ENCODE results near the gene EXOSC5. TPM values are rescaled to one million over a fixed set of nuclear protein-coding genes. Genes with fewer than 3 reads are reported as not detected.

Gene EXOSC5
- total and polyA plus RNA-seq, 3 experiments from 2014 or later: 48.5 to 52.3 (median 49.5) TPM

- H3K9me3 ChIP-seq (ENCODE audit: low read length): no peaks in the 10 kb centered on the region
- H3K9me3 Mint-ChIP-seq: no peaks in the 10 kb centered on the region
- no peaks in the 10 kb centered on the region for H3K36me3 ChIP-seq (ENCODE audit: insufficient read depth, low read length)
- H3K27me3 Mint-ChIP-seq: no peaks in the 10 kb centered on the region
- no peak overlapping the region for H3K4me3 Mint-ChIP-seq
- DNase-seq: no peak
- ChIA-PET CTCF (interaction anchor here (1.2 kb wide), 2 partner anchors 12 to 17 kb away, joined by 3 to 4 read pairs; partner anchors contain the start of gene TGFB1), POLR2A (no interaction called here)
- no peak overlapping the region for H3K27ac ChIP-seq (ENCODE audit: low read depth, low read length)
- no peak overlapping the region for H3K4me3 ChIP-seq (ENCODE audit: low read length)
- peaks cover 5 to 10% (median 5%) of the 10 kb centered on the region in 3 donors for H3K4me1 Mint-ChIP-seq
- peaks cover 2% of the 10 kb centered on the region for H3K4me1 ChIP-seq (ENCODE audit: insufficient read depth, low read length)
- no peaks in the 10 kb centered on the region for H3K27me3 ChIP-seq (ENCODE audit: insufficient read depth, low read length, poor library complexity, severe bottlenecking)
- H3K27ac Mint-ChIP-seq: no peak overlapping the region
- H3K36me3 Mint-ChIP-seq: peaks cover 0 to 2% (median 0%) of the 10 kb centered on the region in 3 donors
These were observed 27.4 kb downstream of the EXOSC5 start for GRCh38 chr19:41369769-41370168.

- DNase-seq: no peak
- ChIA-PET POLR2A (no interaction called here), CTCF (no interaction called here)
These were observed 29.3 kb downstream of the EXOSC5 start for GRCh38 chr19:41367848-41368301.

GRCh38 chr19:41366089-41366488 is 31.1 kb downstream of the EXOSC5 start:
- Histone ChIP-seq H3K4me3 (ENCODE audit: low read length) (no peak overlapping the region), H3K27me3 (ENCODE audit: insufficient read depth, low read length, poor library complexity, severe bottlenecking) (no peaks in the 10 kb centered on the region), H3K9me3 (ENCODE audit: low read length) (no peaks in the 10 kb centered on the region), H3K36me3 (ENCODE audit: insufficient read depth, low read length) (no peaks in the 10 kb centered on the region), H3K27ac (ENCODE audit: low read depth, low read length) (peak overlapping the region; percentile 45), H3K4me1 (ENCODE audit: insufficient read depth, low read length) (peaks cover 21% of the 10 kb centered on the region)
- POLR2A ChIA-PET: interaction anchor here (0.6 kb wide), 1 partner anchor 577 kb away, joined by 3 read pairs; no protein-coding TSS in a partner anchor
- no peaks in the 10 kb centered on the region for H3K9me3 Mint-ChIP-seq
- H3K36me3 Mint-ChIP-seq: peaks cover 0 to 12% (median 1%) of the 10 kb centered on the region in 3 donors
- peak overlapping the region in 5 of 8 donors; percentile 5 to 70 (median 34) for H3K27ac Mint-ChIP-seq
- CTCF ChIA-PET: interaction anchor here (0.7 to 4.4 kb wide), 7 partner anchors 12 to 203 kb away, joined by 3 to 63 read pairs (median 5); partner anchors contain the start of gene TGFB1
- peaks cover 23 to 36% (median 26%) of the 10 kb centered on the region in 3 donors for H3K4me1 Mint-ChIP-seq
- H3K4me3 Mint-ChIP-seq: peak overlapping the region in 3 of 7 donors; percentile 25 to 63 (median 36)
- H3K27me3 Mint-ChIP-seq: no peaks in the 10 kb centered on the region
- DNase-seq: no peak

More at GRCh38 chr19:41367848-41368301, 29.3 kb downstream of the EXOSC5 start:
- no peak overlapping the region for H3K4me3 ChIP-seq (ENCODE audit: low read length)
- Mint-ChIP-seq H3K4me1 (peaks cover 19 to 29% (median 19%) of the 10 kb centered on the region in 3 donors), H3K9me3 (no peaks in the 10 kb centered on the region), H3K36me3 (peaks cover 0 to 8% (median 1%) of the 10 kb centered on the region in 3 donors), H3K4me3 (no peak overlapping the region), H3K27ac (peak overlapping the region in 1 of 8 donors; percentile 11), H3K27me3 (no peaks in the 10 kb centered on the region)
- H3K27ac ChIP-seq (ENCODE audit: low read depth, low read length): peak overlapping the region; percentile 79
- H3K4me1 ChIP-seq (ENCODE audit: insufficient read depth, low read length): peaks cover 15% of the 10 kb centered on the region
- H3K9me3 ChIP-seq (ENCODE audit: low read length): no peaks in the 10 kb centered on the region
- H3K27me3 ChIP-seq (ENCODE audit: insufficient read depth, low read length, poor library complexity, severe bottlenecking): no peaks in the 10 kb centered on the region
- no peaks in the 10 kb centered on the region for H3K36me3 ChIP-seq (ENCODE audit: insufficient read depth, low read length)

- Mint-ChIP-seq H3K27me3 (no peaks in the 10 kb centered on the region), H3K4me3 (peak overlapping the region; percentile 87 to 98 (median 97)), H3K27ac (peak overlapping the region; percentile 99 to 100 (median 100)), H3K36me3 (peaks cover 0 to 12% (median 1%) of the 10 kb centered on the region in 3 donors), H3K4me1 (peaks cover 23 to 39% (median 26%) of the 10 kb centered on the region in 3 donors), H3K9me3 (no peaks in the 10 kb centered on the region)
- no peaks in the 10 kb centered on the region for H3K27me3 ChIP-seq (ENCODE audit: insufficient read depth, low read length, poor library complexity, severe bottlenecking)
- ChIA-PET CTCF (interaction anchor here (0.7 to 4.4 kb wide), 13 partner anchors 11 to 204 kb away, joined by 3 to 63 read pairs (median 4); partner anchors contain the start of gene TGFB1), POLR2A (interaction anchor here (0.5 to 5.1 kb wide), 10 partner anchors 13 to 614 kb away, joined by 3 to 111 read pairs (median 5); partner anchors contain the start of genes CCDC97, HNRNPUL1, SNRPA and TGFB1)
- H3K9me3 ChIP-seq (ENCODE audit: low read length): no peaks in the 10 kb centered on the region
- H3K4me1 ChIP-seq (ENCODE audit: insufficient read depth, low read length): peaks cover 22% of the 10 kb centered on the region
- no peaks in the 10 kb centered on the region for H3K36me3 ChIP-seq (ENCODE audit: insufficient read depth, low read length)
- H3K4me3 ChIP-seq (ENCODE audit: low read length): peak overlapping the region; percentile 95
- DNase-seq: no peak
- peak overlapping the region; percentile 100 for H3K27ac ChIP-seq (ENCODE audit: low read depth, low read length)
These were observed 32.4 kb downstream of the EXOSC5 start for GRCh38 chr19:41364524-41365391.

- Histone ChIP-seq H3K4me1 (ENCODE audit: insufficient read depth, low read length) (peaks cover 22% of the 10 kb centered on the region), H3K36me3 (ENCODE audit: insufficient read depth, low read length) (no peaks in the 10 kb centered on the region), H3K9me3 (ENCODE audit: low read length) (no peaks in the 10 kb centered on the region), H3K27ac (ENCODE audit: low read depth, low read length) (peak within 1 kb of the TSS; percentile 100), H3K4me3 (ENCODE audit: low read length) (peak within 1 kb of the TSS; percentile 95), H3K27me3 (ENCODE audit: insufficient read depth, low read length, poor library complexity, severe bottlenecking) (no peaks in the 10 kb centered on the region)
- Mint-ChIP-seq H3K9me3 (no peaks in the 10 kb centered on the region), H3K27me3 (peaks cover 0 to 2% of the 10 kb centered on the region in 2 donors), H3K36me3 (peaks cover 0 to 12% (median 1%) of the 10 kb centered on the region in 3 donors), H3K4me1 (peaks cover 23 to 40% (median 26%) of the 10 kb centered on the region in 3 donors), H3K27ac (peak within 1 kb of the TSS; percentile 99 to 100 (median 100)), H3K4me3 (peak within 1 kb of the TSS; percentile 87 to 98 (median 97))
- ChIA-PET CTCF (interaction anchor here (0.6 to 4.4 kb wide), 13 partner anchors 11 to 205 kb away, joined by 3 to 63 read pairs (median 4); partner anchors contain the start of gene TGFB1), POLR2A (interaction anchor here (0.6 to 5.1 kb wide), 13 partner anchors 12 to 1174 kb away, joined by 3 to 111 read pairs (median 5); partner anchors contain the start of genes CCDC97, HNRNPUL1, SERTAD3 and SNRPA)
- peak; percentile 96 to 99 (median 99) for DNase-seq
These were observed 33.2 kb downstream of the EXOSC5 start, which contains the start of gene B9D2 for GRCh38 chr19:41363753-41364523. TSS of gene B9D2 (minus strand) at chr19:41364149. CDS start at chr19:41363519, 630 bp downstream.

GRCh38 chr19:41363371-41363752 is 33.8 kb downstream of the EXOSC5 start:
- CTCF ChIA-PET: interaction anchor here (0.6 to 4.4 kb wide), 8 partner anchors 10 to 159 kb away, joined by 3 to 63 read pairs (median 4); partner anchors contain the start of gene TGFB1

More at GRCh38 chr19:41363371-41363752, 33.8 kb downstream of the EXOSC5 start:
- no peaks in the 10 kb centered on the region for H3K27me3 ChIP-seq (ENCODE audit: insufficient read depth, low read length, poor library complexity, severe bottlenecking)
- POLR2A ChIA-PET: interaction anchor here (0.6 to 5.1 kb wide), 12 partner anchors 11 to 1173 kb away, joined by 3 to 111 read pairs (median 5); partner anchors contain the start of genes CCDC97, HNRNPUL1, SERTAD3 and SNRPA
- H3K9me3 ChIP-seq (ENCODE audit: low read length): no peaks in the 10 kb centered on the region
- H3K4me3 ChIP-seq (ENCODE audit: low read length): peak overlapping the region; percentile 95
- H3K4me1 ChIP-seq (ENCODE audit: insufficient read depth, low read length): peaks cover 28% of the 10 kb centered on the region
- H3K27ac ChIP-seq (ENCODE audit: low read depth, low read length): peak overlapping the region; percentile 100
- Mint-ChIP-seq H3K27me3 (peaks cover 0 to 2% of the 10 kb centered on the region in 2 donors), H3K4me1 (peaks cover 26 to 43% (median 29%) of the 10 kb centered on the region in 3 donors), H3K36me3 (peaks cover 0 to 12% (median 1%) of the 10 kb centered on the region in 3 donors), H3K9me3 (no peaks in the 10 kb centered on the region), H3K27ac (peak overlapping the region; percentile 99 to 100 (median 100)), H3K4me3 (peak overlapping the region; percentile 87 to 98 (median 97))
- no peaks in the 10 kb centered on the region for H3K36me3 ChIP-seq (ENCODE audit: insufficient read depth, low read length)
- no peak for DNase-seq
